Measurements from ENCODE around the gene TRIP10. TPM values are rescaled to one million over a fixed set of nuclear protein-coding genes. Genes with fewer than 3 reads are reported as not detected.

Gene TRIP10
- total and polyA plus RNA-seq, 10 of the 15 experiments (the other 5 are each of a cell fraction or from before 2014, with no cell fraction given): 0.79 to 54.5 (median 32.5) TPM

GRCh38 chr19:6719540-6719861, 20.0 kb upstream of the TRIP10 start:
- TF ChIP-seq ZBTB33 (IDR thresholded peaks at IDR 0.05): no peak
- TF ChIP-seq SP1 (IDR thresholded peaks at IDR 0.05; ENCODE audit: low read depth, low read length): no peak
- TF ChIP-seq MEF2B (IDR thresholded peaks at IDR 0.05; ENCODE audit: partially characterized antibody, poor library complexity, severe bottlenecking): no peak
- POLR2A ChIA-PET: no interaction called here
- WGBS (ENCODE audit: insufficient coverage, insufficient replicate concordance, low lambda C conversion rate, missing lambda C conversion rate): 59% methylated on average over 6 of the region's 6 CpGs
- Histone ChIP-seq H4K20me1 (ENCODE audit: control insufficient read depth, insufficient read depth) (no peaks in the 10 kb centered on the region), H3K9ac (ENCODE audit: control insufficient read depth, insufficient read depth, low read length) (no peak overlapping the region), H3K36me3 (ENCODE audit: control insufficient read depth in 2 of 2, insufficient read depth in 2 of 2, low read length in 1 of 2) (no peaks in the 10 kb centered on the region), H2AFZ (ENCODE audit: control insufficient read depth, low read depth, low read length) (no peak overlapping the region), H3K27ac (ENCODE audit: control insufficient read depth, insufficient read depth) (no peak overlapping the region), H3K4me2 (ENCODE audit: control insufficient read depth, insufficient read depth) (no peak overlapping the region), H3K4me1 (ENCODE audit: control insufficient read depth, insufficient read depth, low read length) (peaks cover 32% of the 10 kb centered on the region), H3K27me3 (replicated peaks in 1 of 2; ENCODE audit: control insufficient read depth in 2 of 2, insufficient read depth in 2 of 2, low read length in 1 of 2) (no peaks in the 10 kb centered on the region), H3K4me3 (no peak overlapping the region), H3K9me3 (replicated peaks; ENCODE audit: control insufficient read depth, insufficient read depth, low read length) (no peaks in the 10 kb centered on the region), H3K79me2 (ENCODE audit: control insufficient read depth, insufficient read depth, low read length) (no peaks in the 10 kb centered on the region)
- SMC1A ChIA-PET (ENCODE audit: uncharacterized antibody, unreplicated experiment): no interaction called here
- intact Hi-C loops (cut with micrococcal nuclease; ENCODE audit: unreplicated experiment): no loop called here
- no peak for DNase-seq (ENCODE audit: low read depth, low spot score)
- ATAC-seq: no peak
- FAIRE-seq: no peak
- CTCF ChIA-PET: no interaction called here
- in situ Hi-C loops (cut with MboI): no loop called here
- RAD21 ChIA-PET (ENCODE audit: unreplicated experiment): no interaction called here
- BruUV-seq (replicated peaks): no TSS peak

GRCh38 chr19:6719992-6720368, 19.5 kb upstream of the TRIP10 start:
- H3K27me3 ChIP-seq (replicated peaks in 1 of 2; ENCODE audit: control insufficient read depth in 2 of 2, insufficient read depth in 2 of 2, low read length in 1 of 2): no peaks in the 10 kb centered on the region
- in situ Hi-C loops (cut with MboI): no loop called here
- no peaks in the 10 kb centered on the region for H3K36me3 ChIP-seq (ENCODE audit: control insufficient read depth in 2 of 2, insufficient read depth in 2 of 2, low read length in 1 of 2)
- ATAC-seq (no peak), FAIRE-seq (no peak), DNase-seq (ENCODE audit: low read depth, low spot score) (no peak)
- H3K4me3 ChIP-seq: no peak overlapping the region
- H3K79me2 ChIP-seq (ENCODE audit: control insufficient read depth, insufficient read depth, low read length): no peaks in the 10 kb centered on the region
- RAD21 ChIA-PET (ENCODE audit: unreplicated experiment): no interaction called here
- no peak overlapping the region for H3K4me2 ChIP-seq (ENCODE audit: control insufficient read depth, insufficient read depth)
- no TSS peak for BruUV-seq (replicated peaks)
- SMC1A ChIA-PET (ENCODE audit: uncharacterized antibody, unreplicated experiment): no interaction called here
- POLR2A ChIA-PET: interaction anchor here (0.5 to 1.3 kb wide), 2 partner anchors 9 to 25 kb away, joined by 3 read pairs; no protein-coding TSS in a partner anchor
- intact Hi-C loops (cut with micrococcal nuclease; ENCODE audit: unreplicated experiment): no loop called here
- WGBS (ENCODE audit: insufficient coverage, insufficient replicate concordance, low lambda C conversion rate, missing lambda C conversion rate): 77% methylated on average over 3 of the region's 3 CpGs
- no peak overlapping the region for H3K9ac ChIP-seq (ENCODE audit: control insufficient read depth, insufficient read depth, low read length)
- CTCF ChIA-PET: no interaction called here
- no peak overlapping the region for H2AFZ ChIP-seq (ENCODE audit: control insufficient read depth, low read depth, low read length)
- H4K20me1 ChIP-seq (ENCODE audit: control insufficient read depth, insufficient read depth): no peaks in the 10 kb centered on the region
- H3K4me1 ChIP-seq (ENCODE audit: control insufficient read depth, insufficient read depth, low read length): peaks cover 32% of the 10 kb centered on the region
- H3K27ac ChIP-seq (ENCODE audit: control insufficient read depth, insufficient read depth): no peak overlapping the region
- H3K9me3 ChIP-seq (replicated peaks; ENCODE audit: control insufficient read depth, insufficient read depth, low read length): no peaks in the 10 kb centered on the region
- TF ChIP-seq E2F8 (IDR thresholded peaks at IDR 0.05; ENCODE audit: low read depth, partially characterized antibody) (no peak), MLLT1 (IDR thresholded peaks at IDR 0.05) (no peak), ZNF592 (IDR thresholded peaks at IDR 0.05) (no peak)

Data from GM12878 (cell line).